Measurements from ENCODE around the gene TUG1. TPM values are rescaled to one million over a fixed set of nuclear protein-coding genes. Genes with fewer than 3 reads are reported as not detected.

Gene TUG1
- total and polyA plus RNA-seq, 12 donors = 33.3 to 90.5 (median 54.0) TPM

DNA sequence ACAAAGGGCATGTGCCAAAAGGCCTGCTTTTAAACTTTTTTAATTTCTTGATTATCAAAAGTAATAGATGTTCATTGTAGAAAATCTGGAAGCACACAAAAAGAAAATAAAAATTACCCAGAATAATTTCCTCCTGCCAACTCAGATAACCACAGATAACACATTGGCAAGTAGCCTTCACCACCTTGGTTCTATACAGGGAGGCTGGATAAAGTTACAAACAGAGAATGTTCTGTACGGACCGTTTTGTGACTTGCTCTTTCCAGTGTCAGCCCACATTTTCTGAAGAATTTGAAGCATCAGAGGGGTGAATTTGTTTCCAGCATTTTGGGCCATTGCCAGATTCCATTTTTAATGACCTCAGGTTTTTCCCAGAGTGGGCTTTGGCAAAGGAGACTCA is 23.5 kb downstream of the TUG1 start:
- H3K27me3 ChIP-seq = no peaks in the 10 kb centered on the region

DNA sequence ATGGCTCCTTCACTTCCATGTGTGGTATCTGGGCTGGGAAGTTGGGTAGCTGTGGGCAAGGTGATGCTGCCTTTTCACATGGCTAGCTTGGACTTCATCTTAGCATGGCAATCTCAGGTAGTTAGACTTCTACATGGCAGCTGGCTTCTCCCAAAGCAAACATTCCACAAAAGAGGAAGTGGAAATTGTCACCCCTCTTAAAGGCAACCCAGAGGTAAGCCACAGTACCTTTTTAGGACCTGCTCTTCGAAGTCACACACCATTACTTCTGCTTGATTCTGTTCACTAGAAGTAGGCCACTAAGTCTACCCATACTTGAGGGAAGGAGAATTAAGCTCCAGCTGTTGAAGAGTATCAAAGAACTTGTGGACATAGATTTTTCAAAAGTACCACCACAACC is 25.9 kb downstream of the TUG1 start:
- no peak overlapping the region for H3K27ac ChIP-seq
- H3K4me1 ChIP-seq (replicated peaks in 1 of 2) = peaks cover 0 to 6% of the 10 kb centered on the region in 2 donors
- DNase-seq = no peak
- H3K4me3 ChIP-seq = no peak overlapping the region
- no peaks in the 10 kb centered on the region for H3K36me3 ChIP-seq (replicated peaks in 1 of 2)
- WGBS, 4 donors = 76 to 84% (median 78%) methylated on average over 1 of the region's 1 CpG
- intact Hi-C loops (cut with DNase I) = no loop called here
- no peak for TF ChIP-seq POLR2A (IDR thresholded peaks at IDR 0.05)
- TF ChIP-seq, protein P1, sequence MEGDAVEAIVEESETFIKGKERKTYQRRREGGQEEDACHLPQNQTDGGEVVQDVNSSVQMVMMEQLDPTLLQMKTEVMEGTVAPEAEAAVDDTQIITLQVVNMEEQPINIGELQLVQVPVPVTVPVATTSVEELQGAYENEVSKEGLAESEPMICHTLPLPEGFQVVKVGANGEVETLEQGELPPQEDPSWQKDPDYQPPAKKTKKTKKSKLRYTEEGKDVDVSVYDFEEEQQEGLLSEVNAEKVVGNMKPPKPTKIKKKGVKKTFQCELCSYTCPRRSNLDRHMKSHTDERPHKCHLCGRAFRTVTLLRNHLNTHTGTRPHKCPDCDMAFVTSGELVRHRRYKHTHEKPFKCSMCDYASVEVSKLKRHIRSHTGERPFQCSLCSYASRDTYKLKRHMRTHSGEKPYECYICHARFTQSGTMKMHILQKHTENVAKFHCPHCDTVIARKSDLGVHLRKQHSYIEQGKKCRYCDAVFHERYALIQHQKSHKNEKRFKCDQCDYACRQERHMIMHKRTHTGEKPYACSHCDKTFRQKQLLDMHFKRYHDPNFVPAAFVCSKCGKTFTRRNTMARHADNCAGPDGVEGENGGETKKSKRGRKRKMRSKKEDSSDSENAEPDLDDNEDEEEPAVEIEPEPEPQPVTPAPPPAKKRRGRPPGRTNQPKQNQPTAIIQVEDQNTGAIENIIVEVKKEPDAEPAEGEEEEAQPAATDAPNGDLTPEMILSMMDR (IDR thresholded peaks at IDR 0.05) = no peak
- H3K9me3 ChIP-seq (replicated peaks in 1 of 3) = no peaks in the 10 kb centered on the region
- no peaks in the 10 kb centered on the region for H3K27me3 ChIP-seq

More for the DNA sequence above, 23.5 kb downstream of the TUG1 start:
- Histone ChIP-seq H3K4me3 (no peak overlapping the region), H3K36me3 (replicated peaks in 1 of 2) (no peaks in the 10 kb centered on the region), H3K9me3 (replicated peaks in 1 of 3) (no peaks in the 10 kb centered on the region), H3K4me1 (replicated peaks in 1 of 2) (peaks cover 0 to 6% of the 10 kb centered on the region in 2 donors), H3K27ac (peak overlapping the region in 2 of 5 donors; percentile 19 to 30)
- intact Hi-C loops (cut with DNase I) = no loop called here
- WGBS, 4 donors = 17 to 40% (median 26%) methylated on average over 2 of the region's 2 CpGs
- TF ChIP-seq POLR2A (IDR thresholded peaks at IDR 0.05) = no peak
- TF ChIP-seq, protein P1 (IDR thresholded peaks at IDR 0.05) = no peak
- DNase-seq = peak in 2 of 7 donors; percentile 27 to 28

DNA sequence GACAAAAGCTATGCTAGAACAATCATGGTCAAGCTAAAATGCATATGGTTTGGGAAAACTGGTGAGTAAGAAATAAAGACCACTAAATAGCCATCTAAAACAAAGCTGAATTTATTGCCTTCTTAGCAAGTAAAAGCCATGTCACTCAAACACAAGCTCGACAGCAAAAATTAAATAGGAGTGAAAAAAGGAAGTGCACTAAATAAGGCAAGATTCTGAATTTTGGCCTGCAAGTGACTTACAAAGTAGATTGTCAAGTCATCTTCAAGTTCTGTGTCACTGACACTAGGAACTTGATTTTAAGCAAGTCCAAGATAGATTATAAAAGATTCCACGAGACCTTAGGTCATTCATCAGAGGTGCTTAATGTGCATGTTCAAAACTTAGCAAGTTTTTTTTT is 27.4 kb downstream of the TUG1 start:
- no peak overlapping the region for H3K27ac ChIP-seq
- H3K4me3 ChIP-seq = no peak overlapping the region
- no peaks in the 10 kb centered on the region for H3K36me3 ChIP-seq (replicated peaks in 1 of 2)
- TF ChIP-seq POLR2A (IDR thresholded peaks at IDR 0.05) = no peak
- TF ChIP-seq, protein P1 (IDR thresholded peaks at IDR 0.05) = no peak
- no peak for DNase-seq
- no peaks in the 10 kb centered on the region for H3K9me3 ChIP-seq (replicated peaks in 1 of 3)
- peaks cover 4 to 6% of the 10 kb centered on the region in 2 donors for H3K4me1 ChIP-seq (replicated peaks in 1 of 2)
- intact Hi-C loops (cut with DNase I) = no loop called here
- 44 to 58% (median 52%) methylated on average over 2 of the region's 2 CpGs for WGBS, 4 donors
- H3K27me3 ChIP-seq = no peaks in the 10 kb centered on the region

DNA sequence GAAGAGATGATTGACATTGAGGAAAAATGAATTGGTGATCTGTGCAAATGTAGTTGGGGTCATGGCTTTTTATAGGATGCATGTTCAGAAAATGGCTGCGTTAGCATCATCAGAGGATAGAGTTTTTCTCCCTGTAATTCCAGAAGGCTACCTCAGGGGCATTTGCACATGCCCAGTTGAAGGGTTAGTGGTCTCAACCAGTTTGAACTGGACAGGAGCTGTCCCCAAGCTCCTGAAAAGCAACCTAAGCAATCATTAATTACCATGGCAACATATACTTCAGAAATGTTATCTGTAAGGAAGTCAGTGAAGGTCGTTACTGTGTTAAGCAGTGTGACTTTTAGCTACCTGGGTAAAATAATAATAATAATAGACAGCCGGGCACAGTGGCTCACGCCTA is 29.3 kb downstream of the TUG1 start:
- WGBS, 4 donors = 77 to 87% (median 83%) methylated on average over 4 of the region's 4 CpGs
- Histone ChIP-seq H3K9me3 (replicated peaks in 1 of 3) (no peaks in the 10 kb centered on the region), H3K4me1 (replicated peaks in 1 of 2) (peaks cover 0 to 4% of the 10 kb centered on the region in 2 donors), H3K36me3 (replicated peaks in 1 of 2) (no peaks in the 10 kb centered on the region), H3K4me3 (no peak overlapping the region), H3K27me3 (no peaks in the 10 kb centered on the region), H3K27ac (no peak overlapping the region)
- DNase-seq = no peak
- TF ChIP-seq, protein P1 (IDR thresholded peaks at IDR 0.05) = no peak
- intact Hi-C loops (cut with DNase I) = no loop called here

Data from adrenal gland (tissue), 12 donors.